HepG2 (cell line): ENCODE results near the gene TCF25.

Experiments
- CTCF ChIP-seq: sonication (generic); formaldehyde crosslinking; IDR thresholded peaks from 2 replicates; pipeline ENCODE4 v1.5.0; 2020; ENCODE audit warnings: mild to moderate bottlenecking, missing genetic modification reagents, moderate library complexity
- DNMT3B ChIP-seq: conservative IDR thresholded peaks from 2 replicates; pipeline ENCODE4 v1.6.1; 2016; ENCODE audit warnings: missing biosample characterization, control low read depth
- MAFK ChIP-seq, 2 experiments: IDR thresholded peaks in 1 of 2; conservative IDR thresholded peaks in 1 of 2; 2 replicates each; pipeline ENCODE4 v1.6.1; 2011; ENCODE audit warnings: improper control_type of control experiment in 2 of 2, low read length in 2 of 2
- NR2F2 ChIP-seq: IDR thresholded peaks from 2 replicates; pipeline ENCODE4 v1.6.1; 2012; ENCODE audit warnings: low read depth, inconsistent platforms, borderline replicate concordance
- NR2F6 ChIP-seq, 2 experiments: IDR thresholded peaks; 2 replicates each; pipeline ENCODE4 v1.6.1; 2016; ENCODE audit warnings: antibody characterized with exemption in 1 of 2, mild to moderate bottlenecking in 1 of 2
- RCOR2 ChIP-seq: IDR thresholded peaks from 2 replicates; pipeline ENCODE4 v1.6.1; 2016; ENCODE audit warnings: missing biosample characterization, missing genetic modification reagents
- SIN3A ChIP-seq: IDR thresholded peaks from 2 replicates; pipeline ENCODE4 v1.6.1; 2011; ENCODE audit warnings: low read depth, mild to moderate bottlenecking, control low read depth, low read length, borderline replicate concordance
- TP53 ChIP-seq: sonication (generic); formaldehyde crosslinking; conservative IDR thresholded peaks from 2 replicates; pipeline ENCODE4 v1.4.0; 2020; ENCODE audit warnings: missing genetic modification reagents
- ZNF280B ChIP-seq: sonication (generic); formaldehyde crosslinking; IDR thresholded peaks from 2 replicates; pipeline ENCODE4 v1.5.0; 2020; ENCODE audit warnings: missing genetic modification reagents, mild to moderate bottlenecking, borderline replicate concordance
- ZNF407 ChIP-seq: sonication (generic); formaldehyde crosslinking; IDR thresholded peaks from one replicate; pipeline ENCODE4 v1.5.1; 2020; ENCODE audit warnings: mild to moderate bottlenecking, missing genetic modification reagents; ENCODE audit errors: not compliant biosample characterization
- TF ChIP-seq, protein P1 (sequence below): sonication (generic); formaldehyde crosslinking; IDR thresholded peaks from 2 replicates; pipeline ENCODE4 v1.4.0; 2020; ENCODE audit warnings: mild to moderate bottlenecking, missing genetic modification reagents
- TF ChIP-seq, protein P2 (sequence below): sonication (generic); formaldehyde crosslinking; IDR thresholded peaks from 2 replicates; pipeline ENCODE4 v1.4.0; 2020; ENCODE audit warnings: mild to moderate bottlenecking, low read depth, missing genetic modification reagents

- TF ChIP-seq CTCF (CRISPR knock-in tag) (no peak), MAFK (conservative IDR thresholded peaks at IDR 0.05 in 1 of 2, IDR thresholded peaks at IDR 0.05 in 1 of 2; ENCODE audit: low read length in 2 of 2) (no peak), SIN3A (no peak), RCOR2 (CRISPR knock-in tag) (no peak), NR2F2 (no peak), TP53 (CRISPR knock-in tag) (no peak), ZNF280B (CRISPR knock-in tag) (no peak), ZNF407 (no peak), NR2F6 (IDR thresholded peaks at IDR 0.05) (no peak), NR2F6 (CRISPR knock-in tag; IDR thresholded peaks at IDR 0.05) (no peak), DNMT3B (no peak)
- TF ChIP-seq, protein P1, sequence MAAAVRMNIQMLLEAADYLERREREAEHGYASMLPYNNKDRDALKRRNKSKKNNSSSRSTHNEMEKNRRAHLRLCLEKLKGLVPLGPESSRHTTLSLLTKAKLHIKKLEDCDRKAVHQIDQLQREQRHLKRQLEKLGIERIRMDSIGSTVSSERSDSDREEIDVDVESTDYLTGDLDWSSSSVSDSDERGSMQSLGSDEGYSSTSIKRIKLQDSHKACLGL (CRISPR knock-in tag): no peak
- TF ChIP-seq, protein P2, sequence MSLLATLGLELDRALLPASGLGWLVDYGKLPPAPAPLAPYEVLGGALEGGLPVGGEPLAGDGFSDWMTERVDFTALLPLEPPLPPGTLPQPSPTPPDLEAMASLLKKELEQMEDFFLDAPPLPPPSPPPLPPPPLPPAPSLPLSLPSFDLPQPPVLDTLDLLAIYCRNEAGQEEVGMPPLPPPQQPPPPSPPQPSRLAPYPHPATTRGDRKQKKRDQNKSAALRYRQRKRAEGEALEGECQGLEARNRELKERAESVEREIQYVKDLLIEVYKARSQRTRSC (CRISPR knock-in tag): no peak
Observed at GRCh38 chr16:89848974-89849373, 24.4 kb upstream of the TCF25 start.
